ENCODE measurements around the gene NAGLU. TPM values are rescaled to one million over a fixed set of nuclear protein-coding genes. Genes with fewer than 3 reads are reported as not detected.

The NAGLU gene
- total RNA-seq (2014; rRNA removed; shearing (Covaris generic)) = 36.9 and 43.9 TPM in 2 replicates

DNA sequence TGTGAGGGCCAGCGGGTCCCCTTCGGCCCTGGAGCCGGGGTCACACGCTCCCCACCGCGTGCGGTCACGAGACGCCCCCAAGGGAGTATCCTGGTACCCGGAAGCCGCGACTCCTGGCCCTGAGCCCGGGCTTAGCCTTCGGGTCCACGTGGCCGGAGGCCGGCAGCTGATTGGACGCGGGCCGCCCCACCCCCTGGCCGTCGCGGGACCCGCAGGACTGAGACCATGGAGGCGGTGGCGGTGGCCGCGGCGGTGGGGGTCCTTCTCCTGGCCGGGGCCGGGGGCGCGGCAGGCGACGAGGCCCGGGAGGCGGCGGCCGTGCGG, at the start of gene NAGLU:
TSS of gene NAGLU (plus strand) at position 194 of the 324 bp plus-strand sequence. CDS start at position 226, 32 bp downstream.
- peak; percentile 100 for DNase-seq
- H3K4me3 ChIP-seq (ENCODE audit: insufficient read depth, low read depth, low read length) = peak within 1 kb of the TSS; percentile 45
- peaks cover 3% of the 10 kb centered on the region for H3K36me3 ChIP-seq (replicated peaks; ENCODE audit: control insufficient read depth, insufficient read depth, low read length)
- H3K27me3 ChIP-seq (ENCODE audit: control insufficient read depth, insufficient read depth, low read length) = peaks cover 8% of the 10 kb centered on the region

GRCh38 chr17:42488032-42488431, 48.0 kb upstream of the NAGLU start:
- no peak for DNase-seq
- Histone ChIP-seq H3K4me3 (ENCODE audit: insufficient read depth, low read depth, low read length) (no peak overlapping the region), H3K36me3 (replicated peaks; ENCODE audit: control insufficient read depth, insufficient read depth, low read length) (peaks cover 14% of the 10 kb centered on the region), H3K27me3 (ENCODE audit: control insufficient read depth, insufficient read depth, low read length) (no peaks in the 10 kb centered on the region)

- no peaks in the 10 kb centered on the region for H3K27me3 ChIP-seq (ENCODE audit: control insufficient read depth, insufficient read depth, low read length)
- H3K4me3 ChIP-seq (ENCODE audit: insufficient read depth, low read depth, low read length) = no peak overlapping the region
- DNase-seq = no peak
- H3K36me3 ChIP-seq (replicated peaks; ENCODE audit: control insufficient read depth, insufficient read depth, low read length) = peaks cover 6% of the 10 kb centered on the region
Observed at GRCh38 chr17:42493319-42493718, 42.7 kb upstream of the NAGLU start.

- no peak for DNase-seq
Observed at GRCh38 chr17:42494673-42495072, 41.4 kb upstream of the NAGLU start.

GRCh38 chr17:42498828-42499227, 37.2 kb upstream of the NAGLU start:
- no peak overlapping the region for H3K4me3 ChIP-seq (ENCODE audit: insufficient read depth, low read depth, low read length)
- no peaks in the 10 kb centered on the region for H3K27me3 ChIP-seq (ENCODE audit: control insufficient read depth, insufficient read depth, low read length)
- no peak for DNase-seq
- peaks cover 2% of the 10 kb centered on the region for H3K36me3 ChIP-seq (replicated peaks; ENCODE audit: control insufficient read depth, insufficient read depth, low read length)

More at GRCh38 chr17:42494673-42495072, 41.4 kb upstream of the NAGLU start:
- Histone ChIP-seq H3K36me3 (replicated peaks; ENCODE audit: control insufficient read depth, insufficient read depth, low read length) (peaks cover 4% of the 10 kb centered on the region), H3K27me3 (ENCODE audit: control insufficient read depth, insufficient read depth, low read length) (no peaks in the 10 kb centered on the region), H3K4me3 (ENCODE audit: insufficient read depth, low read depth, low read length) (no peak overlapping the region)

- DNase-seq = no peak
- H3K36me3 ChIP-seq (replicated peaks; ENCODE audit: control insufficient read depth, insufficient read depth, low read length) = peaks cover 1% of the 10 kb centered on the region
- H3K27me3 ChIP-seq (ENCODE audit: control insufficient read depth, insufficient read depth, low read length) = no peaks in the 10 kb centered on the region
- no peak overlapping the region for H3K4me3 ChIP-seq (ENCODE audit: insufficient read depth, low read depth, low read length)
Observed at GRCh38 chr17:42502091-42502490, 34.0 kb upstream of the NAGLU start.

GRCh38 chr17:42502926-42503325, 33.1 kb upstream of the NAGLU start:
- Histone ChIP-seq H3K27me3 (ENCODE audit: control insufficient read depth, insufficient read depth, low read length) (no peaks in the 10 kb centered on the region), H3K36me3 (replicated peaks; ENCODE audit: control insufficient read depth, insufficient read depth, low read length) (peaks cover 4% of the 10 kb centered on the region), H3K4me3 (ENCODE audit: insufficient read depth, low read depth, low read length) (no peak overlapping the region)
- no peak for DNase-seq

DNA sequence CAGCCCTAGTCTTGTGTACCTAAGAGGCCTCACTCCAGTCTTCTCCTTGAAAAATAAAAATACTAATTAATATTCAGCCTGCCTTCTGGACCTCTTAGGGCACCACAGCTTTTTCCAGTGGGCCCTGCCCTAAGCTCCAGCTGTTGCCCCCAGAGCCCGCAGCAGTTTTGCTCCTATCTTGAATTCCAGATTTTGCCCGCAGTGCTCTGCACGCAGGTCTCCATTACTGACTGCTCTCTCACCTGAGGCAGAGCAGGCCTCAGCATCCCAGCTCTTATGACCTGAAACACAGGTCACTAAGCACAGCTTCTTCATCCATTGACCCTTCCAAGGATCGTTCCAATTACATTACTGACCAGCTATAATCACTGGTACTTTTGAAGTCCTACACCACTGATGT, 28.4 kb upstream of the NAGLU start:
- Histone ChIP-seq H3K27me3 (ENCODE audit: control insufficient read depth, insufficient read depth, low read length) (no peaks in the 10 kb centered on the region), H3K4me3 (ENCODE audit: insufficient read depth, low read depth, low read length) (no peak overlapping the region), H3K36me3 (replicated peaks; ENCODE audit: control insufficient read depth, insufficient read depth, low read length) (peaks cover 7% of the 10 kb centered on the region)
- DNase-seq = peak; percentile 7

GRCh38 chr17:42508426-42509165, 27.4 kb upstream of the NAGLU start:
- Histone ChIP-seq H3K36me3 (replicated peaks; ENCODE audit: control insufficient read depth, insufficient read depth, low read length) (peaks cover 7% of the 10 kb centered on the region), H3K27me3 (ENCODE audit: control insufficient read depth, insufficient read depth, low read length) (no peaks in the 10 kb centered on the region), H3K4me3 (ENCODE audit: insufficient read depth, low read depth, low read length) (no peak overlapping the region)
- peak; percentile 32 for DNase-seq

GRCh38 chr17:42509409-42509808, 26.6 kb upstream of the NAGLU start:
- Histone ChIP-seq H3K27me3 (ENCODE audit: control insufficient read depth, insufficient read depth, low read length) (no peaks in the 10 kb centered on the region), H3K4me3 (ENCODE audit: insufficient read depth, low read depth, low read length) (no peak overlapping the region), H3K36me3 (replicated peaks; ENCODE audit: control insufficient read depth, insufficient read depth, low read length) (peaks cover 7% of the 10 kb centered on the region)
- no peak for DNase-seq

- Histone ChIP-seq H3K4me3 (ENCODE audit: insufficient read depth, low read depth, low read length) (no peak overlapping the region), H3K36me3 (replicated peaks; ENCODE audit: control insufficient read depth, insufficient read depth, low read length) (peaks cover 7% of the 10 kb centered on the region), H3K27me3 (ENCODE audit: control insufficient read depth, insufficient read depth, low read length) (no peaks in the 10 kb centered on the region)
- DNase-seq = no peak
Observed at GRCh38 chr17:42509841-42510240, 26.2 kb upstream of the NAGLU start.

GRCh38 chr17:42512246-42512645, 23.8 kb upstream of the NAGLU start:
- peak; percentile 26 for DNase-seq
- Histone ChIP-seq H3K4me3 (ENCODE audit: insufficient read depth, low read depth, low read length) (no peak overlapping the region), H3K36me3 (replicated peaks; ENCODE audit: control insufficient read depth, insufficient read depth, low read length) (peaks cover 7% of the 10 kb centered on the region), H3K27me3 (ENCODE audit: control insufficient read depth, insufficient read depth, low read length) (no peaks in the 10 kb centered on the region)

DNA sequence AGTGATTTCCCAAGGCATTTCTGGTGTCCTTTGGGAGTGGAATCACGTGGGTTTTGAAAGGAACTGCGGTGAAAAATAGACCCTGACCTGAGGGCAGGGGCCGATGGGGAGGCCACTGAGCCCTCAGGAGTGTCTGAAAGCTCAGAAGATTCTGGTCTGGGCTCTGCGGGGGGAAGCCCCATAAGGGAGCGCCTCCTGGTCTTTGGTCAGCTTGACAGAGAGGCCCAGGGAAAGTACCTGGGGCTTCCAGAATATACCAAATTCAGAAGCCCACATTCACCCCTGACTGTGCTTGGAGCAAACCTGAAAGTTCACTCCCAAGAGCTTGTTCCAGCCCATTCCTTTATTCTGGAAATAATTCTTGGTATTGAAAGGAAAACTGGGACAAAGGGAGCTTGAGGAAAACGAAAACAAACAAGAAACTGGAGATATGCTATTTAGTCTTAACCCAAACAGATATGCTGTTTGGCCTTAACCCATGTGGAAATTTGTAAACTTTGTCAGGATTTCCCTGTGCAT, 23.2 kb upstream of the NAGLU start:
- H3K27me3 ChIP-seq (ENCODE audit: control insufficient read depth, insufficient read depth, low read length) = no peaks in the 10 kb centered on the region
- peaks cover 5% of the 10 kb centered on the region for H3K36me3 ChIP-seq (replicated peaks; ENCODE audit: control insufficient read depth, insufficient read depth, low read length)
- no peak overlapping the region for H3K4me3 ChIP-seq (ENCODE audit: insufficient read depth, low read depth, low read length)
- peak; percentile 32 for DNase-seq

- H3K4me3 ChIP-seq (ENCODE audit: insufficient read depth, low read depth, low read length) = no peak overlapping the region
- DNase-seq = peak; percentile 16
- peaks cover 2% of the 10 kb centered on the region for H3K36me3 ChIP-seq (replicated peaks; ENCODE audit: control insufficient read depth, insufficient read depth, low read length)
- no peaks in the 10 kb centered on the region for H3K27me3 ChIP-seq (ENCODE audit: control insufficient read depth, insufficient read depth, low read length)
Observed at GRCh38 chr17:42513686-42514085, 22.4 kb upstream of the NAGLU start.

GRCh38 chr17:42514279-42514678, 21.8 kb upstream of the NAGLU start:
- H3K4me3 ChIP-seq (ENCODE audit: insufficient read depth, low read depth, low read length) = no peak overlapping the region
- DNase-seq = peak; percentile 13
- no peaks in the 10 kb centered on the region for H3K27me3 ChIP-seq (ENCODE audit: control insufficient read depth, insufficient read depth, low read length)
- H3K36me3 ChIP-seq (replicated peaks; ENCODE audit: control insufficient read depth, insufficient read depth, low read length) = no peaks in the 10 kb centered on the region; the same call in none of the 2 replicates

Measured in H7 (cell line).